ENCODE data around the gene C4orf46. TPM values are rescaled to one million over a fixed set of nuclear protein-coding genes. Genes with fewer than 3 reads are reported as not detected.

C4orf46 gene
- total and polyA plus RNA-seq, 2 experiments from 2014 or later = 23.9 to 41.5 TPM

DNA sequence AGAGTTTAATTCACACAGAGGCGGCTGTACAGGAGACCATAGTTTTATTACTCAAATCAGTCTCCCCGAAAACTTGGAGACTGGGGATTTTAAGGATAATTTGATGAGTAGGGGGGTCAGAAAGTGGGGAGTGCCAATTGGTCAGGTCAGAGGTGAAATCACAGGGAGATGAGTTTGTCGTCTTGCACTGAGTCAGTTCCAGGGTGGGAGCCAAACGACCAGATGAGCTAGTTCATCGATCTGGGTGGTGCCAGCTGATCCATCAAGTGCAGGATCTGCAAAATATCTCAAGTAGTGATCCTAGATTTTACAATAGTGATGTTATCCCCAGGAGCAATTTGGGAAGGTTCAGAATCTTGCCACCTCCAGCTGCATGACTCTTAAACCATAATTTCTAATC, 4.4 kb upstream of the C4orf46 start:
- H3K9me2 ChIP-seq (ENCODE audit: insufficient read depth) = no peaks in the 10 kb centered on the region
- no peak for TF ChIP-seq EZH2phosphoT487 (IDR thresholded peaks at IDR 0.05; ENCODE audit: unreplicated experiment)
- TF ChIP-seq EZH2 (IDR thresholded peaks at IDR 0.05; ENCODE audit: low read depth, unreplicated experiment) = no peak
- no peak for TF ChIP-seq NANOG (IDR thresholded peaks at IDR 0.05; ENCODE audit: borderline replicate concordance)
- no peak for TF ChIP-seq STAT1 (IDR thresholded peaks at IDR 0.05; ENCODE audit: unreplicated experiment)
- no peak for TF ChIP-seq ZNF331 (CRISPR knock-in tag; IDR thresholded peaks at IDR 0.05; ENCODE audit: low read depth)
- TF ChIP-seq JUNB (IDR thresholded peaks at IDR 0.05; ENCODE audit: unreplicated experiment) = no peak
- TF ChIP-seq ZNF114 (CRISPR knock-in tag; IDR thresholded peaks at IDR 0.05) = no peak
- TF ChIP-seq, protein P1, sequence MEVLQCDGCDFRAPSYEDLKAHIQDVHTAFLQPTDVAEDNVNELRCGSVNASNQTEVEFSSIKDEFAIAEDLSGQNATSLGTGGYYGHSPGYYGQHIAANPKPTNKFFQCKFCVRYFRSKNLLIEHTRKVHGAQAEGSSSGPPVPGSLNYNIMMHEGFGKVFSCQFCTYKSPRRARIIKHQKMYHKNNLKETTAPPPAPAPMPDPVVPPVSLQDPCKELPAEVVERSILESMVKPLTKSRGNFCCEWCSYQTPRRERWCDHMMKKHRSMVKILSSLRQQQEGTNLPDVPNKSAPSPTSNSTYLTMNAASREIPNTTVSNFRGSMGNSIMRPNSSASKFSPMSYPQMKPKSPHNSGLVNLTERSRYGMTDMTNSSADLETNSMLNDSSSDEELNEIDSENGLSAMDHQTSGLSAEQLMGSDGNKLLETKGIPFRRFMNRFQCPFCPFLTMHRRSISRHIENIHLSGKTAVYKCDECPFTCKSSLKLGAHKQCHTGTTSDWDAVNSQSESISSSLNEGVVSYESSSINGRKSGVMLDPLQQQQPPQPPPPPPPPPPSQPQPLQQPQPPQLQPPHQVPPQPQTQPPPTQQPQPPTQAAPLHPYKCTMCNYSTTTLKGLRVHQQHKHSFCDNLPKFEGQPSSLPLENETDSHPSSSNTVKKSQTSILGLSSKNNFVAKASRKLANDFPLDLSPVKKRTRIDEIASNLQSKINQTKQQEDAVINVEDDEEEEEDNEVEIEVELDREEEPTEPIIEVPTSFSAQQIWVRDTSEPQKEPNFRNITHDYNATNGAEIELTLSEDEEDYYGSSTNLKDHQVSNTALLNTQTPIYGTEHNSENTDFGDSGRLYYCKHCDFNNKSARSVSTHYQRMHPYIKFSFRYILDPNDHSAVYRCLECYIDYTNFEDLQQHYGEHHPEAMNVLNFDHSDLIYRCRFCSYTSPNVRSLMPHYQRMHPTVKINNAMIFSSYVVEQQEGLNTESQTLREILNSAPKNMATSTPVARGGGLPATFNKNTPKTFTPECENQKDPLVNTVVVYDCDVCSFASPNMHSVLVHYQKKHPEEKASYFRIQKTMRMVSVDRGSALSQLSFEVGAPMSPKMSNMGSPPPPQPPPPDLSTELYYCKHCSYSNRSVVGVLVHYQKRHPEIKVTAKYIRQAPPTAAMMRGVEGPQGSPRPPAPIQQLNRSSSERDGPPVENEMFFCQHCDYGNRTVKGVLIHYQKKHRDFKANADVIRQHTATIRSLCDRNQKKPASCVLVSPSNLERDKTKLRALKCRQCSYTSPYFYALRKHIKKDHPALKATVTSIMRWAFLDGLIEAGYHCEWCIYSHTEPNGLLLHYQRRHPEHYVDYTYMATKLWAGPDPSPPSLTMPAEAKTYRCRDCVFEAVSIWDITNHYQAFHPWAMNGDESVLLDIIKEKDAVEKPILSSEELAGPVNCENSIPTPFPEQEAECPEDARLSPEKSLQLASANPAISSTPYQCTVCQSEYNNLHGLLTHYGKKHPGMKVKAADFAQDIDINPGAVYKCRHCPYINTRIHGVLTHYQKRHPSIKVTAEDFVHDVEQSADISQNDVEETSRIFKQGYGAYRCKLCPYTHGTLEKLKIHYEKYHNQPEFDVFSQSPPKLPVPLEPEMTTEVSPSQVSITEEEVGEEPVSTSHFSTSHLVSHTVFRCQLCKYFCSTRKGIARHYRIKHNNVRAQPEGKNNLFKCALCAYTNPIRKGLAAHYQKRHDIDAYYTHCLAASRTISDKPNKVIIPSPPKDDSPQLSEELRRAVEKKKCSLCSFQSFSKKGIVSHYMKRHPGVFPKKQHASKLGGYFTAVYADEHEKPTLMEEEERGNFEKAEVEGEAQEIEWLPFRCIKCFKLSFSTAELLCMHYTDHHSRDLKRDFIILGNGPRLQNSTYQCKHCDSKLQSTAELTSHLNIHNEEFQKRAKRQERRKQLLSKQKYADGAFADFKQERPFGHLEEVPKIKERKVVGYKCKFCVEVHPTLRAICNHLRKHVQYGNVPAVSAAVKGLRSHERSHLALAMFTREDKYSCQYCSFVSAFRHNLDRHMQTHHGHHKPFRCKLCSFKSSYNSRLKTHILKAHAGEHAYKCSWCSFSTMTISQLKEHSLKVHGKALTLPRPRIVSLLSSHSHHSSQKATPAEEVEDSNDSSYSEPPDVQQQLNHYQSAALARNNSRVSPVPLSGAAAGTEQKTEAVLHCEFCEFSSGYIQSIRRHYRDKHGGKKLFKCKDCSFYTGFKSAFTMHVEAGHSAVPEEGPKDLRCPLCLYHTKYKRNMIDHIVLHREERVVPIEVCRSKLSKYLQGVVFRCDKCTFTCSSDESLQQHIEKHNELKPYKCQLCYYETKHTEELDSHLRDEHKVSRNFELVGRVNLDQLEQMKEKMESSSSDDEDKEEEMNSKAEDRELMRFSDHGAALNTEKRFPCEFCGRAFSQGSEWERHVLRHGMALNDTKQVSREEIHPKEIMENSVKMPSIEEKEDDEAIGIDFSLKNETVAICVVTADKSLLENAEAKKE (CRISPR knock-in tag; IDR thresholded peaks at IDR 0.05) = no peak
- no peak for TF ChIP-seq REST (IDR thresholded peaks at IDR 0.05; ENCODE audit: unreplicated experiment)
- no peaks in the 10 kb centered on the region for H3K4me1 ChIP-seq (ENCODE audit: insufficient read depth)
- ATAC-seq (no peak), DNase-seq (ENCODE audit: low spot score) (no peak)
- no peak overlapping the region for H2AFZ ChIP-seq
- H3K79me2 ChIP-seq (replicated peaks; ENCODE audit: insufficient read depth) = peaks cover 8% of the 10 kb centered on the region
- no peak overlapping the region for H3K4me2 ChIP-seq
- no peaks in the 10 kb centered on the region for H3K36me3 ChIP-seq (ENCODE audit: insufficient read depth)
- H3F3A ChIP-seq (replicated peaks; ENCODE audit: low read depth) = peaks cover 5% of the 10 kb centered on the region; the same call in 1 of the 2 replicates
- H3K27ac Mint-ChIP-seq = no peak overlapping the region
- peaks cover 8% of the 10 kb centered on the region; the same call in 2 of the 3 replicates for H3K4me1 Mint-ChIP-seq
- no peak overlapping the region for H3K4me3 ChIP-seq
- no peak overlapping the region for H3K4me3 Mint-ChIP-seq
- no peaks in the 10 kb centered on the region for H4K20me1 ChIP-seq (replicated peaks; ENCODE audit: insufficient read depth)
- no peaks in the 10 kb centered on the region for H3K27me3 ChIP-seq (ENCODE audit: insufficient read depth)
- H3K36me3 Mint-ChIP-seq (ENCODE audit: low read depth) = peaks cover under 1% of the 10 kb centered on the region; the same call in 2 of the 3 replicates
- no peak overlapping the region for H3K27ac ChIP-seq (ENCODE audit: low read depth)
- H3K9me3 Mint-ChIP-seq = no peaks in the 10 kb centered on the region; the same call in 2 of the 3 replicates
- H3K27me3 Mint-ChIP-seq (ENCODE audit: insufficient read depth, low read depth, poor library complexity) = peaks cover 8% of the 10 kb centered on the region

All from GM23338 (cell line).